GM19372 (cell line): ENCODE results near the gene RASGRP2.
"Not testable (repeated sequence)": the region's sequence is repeated elsewhere in the genome, so short reads cannot be mapped to it uniquely, and the experiment has no call there.

ENCODE experiments used
- ATAC-seq: cut with Tn5 transposase; IDR thresholded peaks from one replicate; pipeline ENCODE4 v1.9.1; 2021; ENCODE audit warnings: mild to moderate bottlenecking, low read depth, moderate library complexity; ENCODE audit not compliant: unreplicated experiment

Gene RASGRP2

GRCh38 chr11:64710418-64711137, 33.4 kb downstream of the RASGRP2 start:
- no peak for ATAC-seq

- ATAC-seq = no peak
Observed at GRCh38 chr11:64705501-64705900, 38.4 kb downstream of the RASGRP2 start.

GRCh38 chr11:64703048-64703447, 40.9 kb downstream of the RASGRP2 start:
- ATAC-seq = no peak

GRCh38 chr11:64701956-64702355, 42.0 kb downstream of the RASGRP2 start:
- not testable (repeated sequence) for ATAC-seq

- ATAC-seq = no peak
Observed at GRCh38 chr11:64698427-64698826, 45.5 kb downstream of the RASGRP2 start.

- no peak for ATAC-seq
Observed at GRCh38 chr11:64697663-64698375, 46.1 kb downstream of the RASGRP2 start.

GRCh38 chr11:64696045-64696444, 47.9 kb downstream of the RASGRP2 start:
- ATAC-seq = no peak

GRCh38 chr11:64695548-64695947, 48.4 kb downstream of the RASGRP2 start:
- ATAC-seq = no peak

- ATAC-seq = no peak
Observed at GRCh38 chr11:64694821-64695365, 49.0 kb downstream of the RASGRP2 start.

- ATAC-seq = no peak
Observed at GRCh38 chr11:64694026-64694755, 49.8 kb downstream of the RASGRP2 start.

- ATAC-seq = no peak
Observed at GRCh38 chr11:64692764-64693331, 51.1 kb downstream of the RASGRP2 start.

- ATAC-seq = no peak
Observed at GRCh38 chr11:64691543-64691942, 52.4 kb downstream of the RASGRP2 start.

GRCh38 chr11:64690235-64690634, 53.7 kb downstream of the RASGRP2 start:
- no peak for ATAC-seq

- ATAC-seq = peak; percentile 72
Observed at GRCh38 chr11:64688534-64688982, 55.4 kb downstream of the RASGRP2 start.

GRCh38 chr11:64687643-64688533, 56.1 kb downstream of the RASGRP2 start:
- no peak for ATAC-seq

GRCh38 chr11:64687204-64687603, 56.7 kb downstream of the RASGRP2 start:
- ATAC-seq = no peak

- ATAC-seq = no peak
Observed at GRCh38 chr11:64686466-64687170, 57.3 kb downstream of the RASGRP2 start.

GRCh38 chr11:64685536-64685935, 58.4 kb downstream of the RASGRP2 start:
- ATAC-seq = no peak

- ATAC-seq = no peak
Observed at GRCh38 chr11:64684357-64684756, 59.6 kb downstream of the RASGRP2 start.
